Esophagus muscularis mucosa (tissue), 4 donors: Measurements from ENCODE around the gene C1GALT1. TPM values are rescaled to one million over a fixed set of nuclear protein-coding genes. Genes with fewer than 3 reads are reported as not detected.

ENCODE experiments used
- DNase-seq: peaks from one replicate; pipeline ENCODE4 v3.0.0-alpha.2; 2017; ENCODE audit errors: extremely low spot score
- H3K27ac ChIP-seq, 4 donors: fragments of 200-600 bp; sonication (generic); replicated peaks in 1 of 4; 1 replicate in 3 of 4; 2 replicates in 1 of 4; pipeline ENCODE4 v1.5.1; 2016 to 2019; ENCODE audit warnings: mild to moderate bottlenecking in 1 of 4
- H3K27me3 ChIP-seq, 4 donors: fragments of 200-600 bp; sonication (generic); one replicate each; pipeline versions ENCODE4 v1.5.1 to v1.6.0; 2016 to 2019
- H3K36me3 ChIP-seq, 4 donors: fragments of 200-600 bp; sonication (generic); one replicate each; pipeline ENCODE4 v1.5.1; 2016 to 2019
- H3K4me1 ChIP-seq, 4 donors: fragments of 200-600 bp; sonication (generic); one replicate each; pipeline ENCODE4 v1.5.1; 2016 to 2019
- H3K4me3 ChIP-seq, 4 donors: fragments of 200-600 bp; sonication (generic); 1 replicate in 2 of 4; 2 replicates in 2 of 4; pipeline ENCODE4 v1.5.1; 2016 to 2019; ENCODE audit warnings: mild to moderate bottlenecking in 4 of 4, moderate library complexity in 1 of 4
- H3K9me3 ChIP-seq, 4 donors: fragments of 200-600 bp; sonication (generic); 1 replicate in 3 of 4; 2 replicates in 1 of 4; pipeline ENCODE4 v1.5.1; 2016 to 2019
- EP300 ChIP-seq: sonication (generic); formaldehyde crosslinking; IDR thresholded peaks from one replicate; pipeline ENCODE4 v1.6.1; 2017; ENCODE audit warnings: antibody characterized with exemption
- POLR2A ChIP-seq: fragments of 450-650 bp; IDR thresholded peaks from one replicate; pipeline ENCODE4 v1.6.1; 2017; ENCODE audit warnings: antibody characterized with exemption, moderate library complexity, mild to moderate bottlenecking, low read depth
- POLR2AphosphoS5 ChIP-seq, 2 donors: sonication (generic); formaldehyde crosslinking; IDR thresholded peaks; one replicate each; pipeline ENCODE4 v1.6.1; 2017; ENCODE audit warnings: antibody characterized with exemption in 2 of 2
- WGBS: methylation state at CpG from one replicate; pipeline ENCODE4 v1.1.5; 2018; 5-methylcytosine and 5-hydroxymethylcytosine counted together
- intact Hi-C: fragments of 100-400 bp; cut with DNase I; formaldehyde crosslinking; loops from one replicate; pipeline ENCODE4 v1.15.1; 2023
- total RNA-seq, 4 donors: library from RNA; depleted of rRNA; stranded (reverse); fragments of >200 nt; gene quantifications; one replicate each; pipeline versions ENCODE4 v1.1.0 to v1.2.1, GENCODE V29; 2016
- TF ChIP-seq, protein P1 (sequence below), 3 experiments: fragments of 200-600 bp in 2 of 3; fragments of 450-650 bp in 1 of 3; sonication (generic) in 2 of 3; IDR thresholded peaks; one replicate each; pipeline ENCODE4 v1.5.1; 2017 to 2019; ENCODE audit warnings: antibody characterized with exemption in 3 of 3, mild to moderate bottlenecking in 2 of 3, moderate library complexity in 1 of 3

Gene C1GALT1
- total RNA-seq, 4 donors from 2014 or later: 6.7 to 13.8 (median 11.4) TPM

DNA sequence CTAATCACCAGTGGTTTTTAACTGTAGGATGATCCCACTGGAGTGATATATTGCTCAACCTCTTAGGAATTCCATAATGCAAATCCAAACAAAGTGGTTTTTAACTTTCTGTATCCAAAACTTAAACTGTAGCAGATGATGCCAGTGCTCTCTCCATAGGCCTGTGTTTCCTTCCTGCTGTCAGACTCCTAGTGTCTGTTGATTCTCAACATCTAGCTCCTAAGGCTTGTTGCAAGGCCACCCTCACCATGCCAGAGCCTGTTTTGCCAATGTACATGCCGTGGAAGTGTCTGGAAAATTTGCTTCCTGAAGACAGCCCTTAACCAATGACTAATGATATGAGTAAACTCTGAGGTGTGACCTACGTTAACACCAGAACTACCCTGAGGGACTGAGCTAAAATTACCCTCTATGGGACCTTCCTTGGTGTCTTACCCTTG lies 39.3 kb downstream of the C1GALT1 start:
- intact Hi-C loops: no loop called here
- H3K27ac ChIP-seq: no peak overlapping the region
- H3K9me3 ChIP-seq: no peaks in the 10 kb centered on the region
- DNase-seq: no peak
- H3K4me3 ChIP-seq: no peak overlapping the region
- WGBS: 41% methylated on average over 2 of the region's 2 CpGs
- H3K4me1 ChIP-seq: peaks cover 4 to 7% (median 6%) of the 10 kb centered on the region in 4 donors
- H3K27me3 ChIP-seq: no peaks in the 10 kb centered on the region
- TF ChIP-seq, protein P1, sequence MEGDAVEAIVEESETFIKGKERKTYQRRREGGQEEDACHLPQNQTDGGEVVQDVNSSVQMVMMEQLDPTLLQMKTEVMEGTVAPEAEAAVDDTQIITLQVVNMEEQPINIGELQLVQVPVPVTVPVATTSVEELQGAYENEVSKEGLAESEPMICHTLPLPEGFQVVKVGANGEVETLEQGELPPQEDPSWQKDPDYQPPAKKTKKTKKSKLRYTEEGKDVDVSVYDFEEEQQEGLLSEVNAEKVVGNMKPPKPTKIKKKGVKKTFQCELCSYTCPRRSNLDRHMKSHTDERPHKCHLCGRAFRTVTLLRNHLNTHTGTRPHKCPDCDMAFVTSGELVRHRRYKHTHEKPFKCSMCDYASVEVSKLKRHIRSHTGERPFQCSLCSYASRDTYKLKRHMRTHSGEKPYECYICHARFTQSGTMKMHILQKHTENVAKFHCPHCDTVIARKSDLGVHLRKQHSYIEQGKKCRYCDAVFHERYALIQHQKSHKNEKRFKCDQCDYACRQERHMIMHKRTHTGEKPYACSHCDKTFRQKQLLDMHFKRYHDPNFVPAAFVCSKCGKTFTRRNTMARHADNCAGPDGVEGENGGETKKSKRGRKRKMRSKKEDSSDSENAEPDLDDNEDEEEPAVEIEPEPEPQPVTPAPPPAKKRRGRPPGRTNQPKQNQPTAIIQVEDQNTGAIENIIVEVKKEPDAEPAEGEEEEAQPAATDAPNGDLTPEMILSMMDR (IDR thresholded peaks at IDR 0.05): no peak
- no peak for TF ChIP-seq EP300
- TF ChIP-seq POLR2AphosphoS5 (IDR thresholded peaks at IDR 0.05): no peak
- TF ChIP-seq POLR2A: no peak
- peaks cover 0 to 14% (median 4%) of the 10 kb centered on the region in 4 donors for H3K36me3 ChIP-seq

DNA sequence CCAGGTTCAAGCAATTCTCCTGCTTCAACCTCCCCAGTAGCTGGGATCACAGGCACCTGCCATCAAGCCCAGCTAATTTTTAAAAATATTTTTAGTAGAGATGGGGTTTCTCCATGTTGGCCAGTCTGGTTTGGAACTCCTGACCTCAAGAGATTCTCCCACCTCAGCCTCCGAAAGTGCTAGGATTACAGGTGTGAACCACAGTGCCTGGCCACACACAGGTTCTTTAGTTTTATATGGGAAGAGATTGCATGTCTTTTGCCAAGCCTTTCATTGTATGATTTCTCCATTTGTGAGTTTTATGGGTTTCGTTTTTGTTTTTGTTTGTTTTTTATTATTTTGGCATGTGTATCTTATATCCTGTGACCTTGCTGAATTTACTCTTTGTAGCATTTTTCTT lies 40.9 kb downstream of the C1GALT1 start:
- intact Hi-C loops: no loop called here
- H3K36me3 ChIP-seq: no peaks in the 10 kb centered on the region

DNA sequence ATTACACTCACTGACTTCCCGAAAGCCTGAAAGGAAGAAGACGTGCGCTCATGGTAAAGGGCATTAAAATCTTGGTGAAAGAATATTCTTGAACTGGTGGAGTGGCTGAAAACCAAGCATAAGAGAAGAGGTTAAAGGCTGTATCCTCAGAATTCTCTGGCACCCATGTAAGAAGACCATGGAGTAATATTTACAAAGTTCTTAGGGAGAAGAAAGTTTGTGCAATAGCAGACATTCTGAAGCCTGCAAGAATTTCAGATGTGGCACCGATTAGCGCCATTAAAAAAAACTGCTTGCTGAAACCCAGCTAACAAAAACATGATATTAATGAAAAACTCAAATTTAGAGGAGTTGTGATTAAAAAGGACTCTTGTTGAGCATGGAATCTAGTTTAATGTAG lies 44.1 kb downstream of the C1GALT1 start:
- H3K36me3 ChIP-seq: no peaks in the 10 kb centered on the region
- TF ChIP-seq POLR2A: no peak
- TF ChIP-seq, protein P1 (IDR thresholded peaks at IDR 0.05): no peak
- no peak for TF ChIP-seq EP300
- no peak for TF ChIP-seq POLR2AphosphoS5 (IDR thresholded peaks at IDR 0.05)
- H3K4me3 ChIP-seq: no peak overlapping the region
- peaks cover 0 to 6% (median 5%) of the 10 kb centered on the region in 4 donors for H3K9me3 ChIP-seq
- intact Hi-C loops: no loop called here
- peaks cover 4 to 7% (median 5%) of the 10 kb centered on the region in 4 donors for H3K4me1 ChIP-seq
- no peaks in the 10 kb centered on the region for H3K27me3 ChIP-seq
- no peak overlapping the region for H3K27ac ChIP-seq
- 96% methylated on average over 5 of the region's 5 CpGs for whole genome bisulfite sequencing
- no peak for DNase-seq

More for the DNA sequence above, 40.9 kb downstream of the C1GALT1 start:
- TF ChIP-seq, protein P1 (IDR thresholded peaks at IDR 0.05): no peak
- no peak for TF ChIP-seq POLR2A
- no peak for TF ChIP-seq EP300
- TF ChIP-seq POLR2AphosphoS5 (IDR thresholded peaks at IDR 0.05): no peak
- H3K27ac ChIP-seq: no peak overlapping the region
- no peaks in the 10 kb centered on the region for H3K27me3 ChIP-seq
- H3K4me3 ChIP-seq: no peak overlapping the region
- H3K9me3 ChIP-seq: no peaks in the 10 kb centered on the region
- DNase-seq: no peak
- H3K4me1 ChIP-seq: peaks cover 4 to 7% (median 6%) of the 10 kb centered on the region in 4 donors
- WGBS: 96% methylated on average over 2 of the region's 2 CpGs

DNA sequence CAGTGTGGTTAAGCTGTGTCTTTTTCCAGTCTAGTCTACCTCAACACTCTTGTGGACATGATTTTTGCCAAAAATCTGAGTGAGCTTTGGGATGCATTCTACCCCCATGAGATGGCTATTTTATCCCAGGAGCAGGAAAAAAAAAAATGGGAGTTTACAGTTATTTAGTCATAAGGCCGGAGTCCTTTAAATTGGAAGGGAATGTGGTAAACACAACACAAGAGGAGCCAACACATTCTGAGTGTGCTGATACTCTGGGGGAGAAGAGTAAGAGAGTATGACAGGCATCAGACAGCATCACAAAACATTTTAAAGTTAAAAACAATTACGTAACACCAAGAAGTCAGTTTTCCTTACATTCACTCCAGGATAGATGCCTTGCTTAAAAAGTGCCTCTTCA lies 46.1 kb downstream of the C1GALT1 start:
- Histone ChIP-seq H3K27ac (no peak overlapping the region), H3K4me3 (no peak overlapping the region), H3K36me3 (no peaks in the 10 kb centered on the region), H3K27me3 (no peaks in the 10 kb centered on the region), H3K4me1 (no peaks in the 10 kb centered on the region), H3K9me3 (peaks cover 0 to 7% (median 5%) of the 10 kb centered on the region in 4 donors)
- 38% methylated on average over 2 of the region's 2 CpGs for WGBS
- TF ChIP-seq POLR2A: no peak
- TF ChIP-seq POLR2AphosphoS5 (IDR thresholded peaks at IDR 0.05): no peak
- TF ChIP-seq EP300: no peak
- TF ChIP-seq, protein P1 (IDR thresholded peaks at IDR 0.05): no peak
- intact Hi-C loops: no loop called here
- DNase-seq: no peak

DNA sequence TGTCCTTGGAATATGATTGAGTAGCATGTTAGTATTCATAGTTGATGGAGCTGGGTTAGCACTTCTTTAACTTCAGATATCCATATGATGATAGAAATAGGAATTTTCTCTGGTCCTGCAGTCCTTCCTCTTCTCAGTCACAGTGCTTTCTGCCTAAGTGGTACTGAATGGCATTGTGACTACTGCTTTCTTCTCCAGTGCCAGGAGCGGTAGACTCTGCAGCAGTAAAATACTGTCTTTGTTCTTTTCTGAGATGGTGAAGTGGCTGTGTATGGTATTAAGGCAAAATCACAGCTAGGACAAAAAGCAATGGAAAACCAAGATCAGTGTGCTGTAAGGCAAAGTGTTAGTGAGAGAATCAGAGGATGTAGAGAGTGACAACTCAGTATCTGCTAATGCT lies 46.6 kb downstream of the C1GALT1 start:
- no peak for DNase-seq
- Histone ChIP-seq H3K36me3 (no peaks in the 10 kb centered on the region), H3K4me3 (no peak overlapping the region), H3K27me3 (no peaks in the 10 kb centered on the region), H3K4me1 (no peaks in the 10 kb centered on the region), H3K9me3 (peaks cover 0 to 7% (median 5%) of the 10 kb centered on the region in 4 donors), H3K27ac (no peak overlapping the region)
- intact Hi-C loops: no loop called here
- WGBS: 100% methylated on average over 1 of the region's 1 CpG
- TF ChIP-seq POLR2AphosphoS5 (IDR thresholded peaks at IDR 0.05): no peak
- no peak for TF ChIP-seq EP300
- TF ChIP-seq POLR2A: no peak
- TF ChIP-seq, protein P1 (IDR thresholded peaks at IDR 0.05): no peak
